ENCODE results near the gene LRP1B.
"Not testable (repeated sequence)": the region's sequence is repeated elsewhere in the genome, so short reads cannot be mapped to it uniquely, and the experiment has no call there.

LRP1B gene

GRCh38 chr2:140355511-140356090 is 1775.2 kb downstream of the LRP1B start:
- no peak overlapping the region for H3K4me3 ChIP-seq (ENCODE audit: low read depth, low read length)
- DNase-seq (ENCODE audit: low read depth): no peak

DNA sequence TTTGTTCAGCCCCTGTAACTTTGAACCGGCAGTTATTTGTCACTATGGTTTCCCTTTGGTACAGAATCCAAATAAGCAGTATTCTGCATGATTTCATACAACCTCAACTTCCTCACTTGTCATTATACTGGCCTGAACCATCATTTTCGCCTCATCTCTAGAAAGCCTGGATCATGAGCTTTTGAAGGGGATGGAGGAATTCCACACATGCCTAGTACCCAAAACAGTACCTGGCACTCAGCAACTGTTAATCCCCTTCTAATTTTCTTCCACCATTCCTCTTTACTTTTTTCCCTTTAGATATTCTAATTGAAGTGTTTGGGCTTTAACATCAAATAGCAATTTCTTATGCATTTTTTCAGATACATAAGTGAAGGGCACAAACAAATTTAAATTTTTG is 1776.3 kb downstream of the LRP1B start:
- H3K4me3 ChIP-seq (ENCODE audit: low read depth, low read length): no peak overlapping the region
- no peak for DNase-seq (ENCODE audit: low read depth)

- no peak overlapping the region for H3K4me3 ChIP-seq (ENCODE audit: low read depth, low read length)
- DNase-seq (ENCODE audit: low read depth): peak; percentile 79
Measured at GRCh38 chr2:140353541-140353940, 1777.3 kb downstream of the LRP1B start.

DNA sequence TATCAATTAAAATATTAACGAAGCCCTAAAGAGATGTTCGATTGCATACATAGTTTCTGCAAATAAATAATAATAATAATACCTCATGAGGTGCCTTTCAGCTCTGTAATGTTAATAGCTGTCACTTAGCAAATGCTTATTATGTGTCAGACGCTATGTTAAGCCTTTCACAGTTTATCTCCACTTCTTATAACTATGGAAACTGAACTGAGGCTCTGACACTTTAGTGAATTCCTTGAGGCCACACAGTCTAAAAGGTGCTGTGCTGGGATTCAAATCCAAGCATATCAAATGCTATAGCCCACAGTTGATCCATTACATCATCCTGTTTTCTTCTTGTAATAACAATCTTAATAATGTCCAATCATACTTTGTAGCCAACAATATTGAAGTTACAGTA is 1779.1 kb downstream of the LRP1B start:
- no peak overlapping the region for H3K4me3 ChIP-seq (ENCODE audit: low read depth, low read length)
- no peak for DNase-seq (ENCODE audit: low read depth)

DNA sequence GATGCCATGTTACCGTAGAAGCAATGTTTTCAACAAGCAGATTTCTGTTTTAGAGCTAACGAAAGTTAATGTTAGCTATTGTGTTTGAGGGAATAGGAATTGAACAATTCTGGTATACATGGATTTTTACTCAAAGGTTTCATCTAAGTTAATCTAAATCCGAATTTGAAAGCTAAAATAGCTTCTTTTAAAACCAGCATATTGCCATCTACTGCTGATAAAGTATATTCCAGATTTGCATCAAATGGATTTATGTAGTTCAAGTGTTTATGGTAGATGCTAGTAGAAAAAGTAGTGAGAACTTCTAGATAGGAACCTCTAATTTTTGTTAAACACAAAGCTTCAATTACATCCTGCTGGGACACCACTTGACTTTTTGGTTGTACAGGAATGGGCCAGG is 1781.1 kb downstream of the LRP1B start:
- DNase-seq (ENCODE audit: low read depth): no peak
- no peak overlapping the region for H3K4me3 ChIP-seq (ENCODE audit: low read depth, low read length)

- DNase-seq (ENCODE audit: low read depth): no peak
- H3K4me3 ChIP-seq (ENCODE audit: low read depth, low read length): no peak overlapping the region
Measured at GRCh38 chr2:140348826-140349225, 1782.0 kb downstream of the LRP1B start.

GRCh38 chr2:140344838-140345237 is 1786.0 kb downstream of the LRP1B start:
- peak; percentile 78 for DNase-seq (ENCODE audit: low read depth)
- no peak overlapping the region for H3K4me3 ChIP-seq (ENCODE audit: low read depth, low read length)

DNA sequence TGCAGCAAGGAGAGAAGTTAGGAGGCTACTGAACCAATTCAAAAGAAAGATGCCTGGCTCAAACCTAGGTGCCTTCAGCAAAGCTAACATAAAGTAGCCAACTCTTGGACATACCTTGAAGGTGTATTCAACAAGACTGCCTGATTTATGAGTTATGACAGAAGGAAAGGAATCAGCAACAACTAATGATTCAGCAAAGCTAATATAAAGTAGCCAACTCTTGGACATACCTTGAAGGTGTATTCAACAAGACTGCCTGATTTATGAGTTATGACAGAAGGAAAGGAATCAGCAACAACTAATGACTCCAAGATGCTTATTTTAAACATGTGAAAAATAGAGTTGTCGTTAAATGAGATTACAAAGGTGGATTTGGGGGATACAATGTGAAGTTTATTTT is 1786.5 kb downstream of the LRP1B start:
- H3K4me3 ChIP-seq (ENCODE audit: low read depth, low read length); DNase-seq (ENCODE audit: low read depth): not testable (repeated sequence)

GRCh38 chr2:140338795-140339194 is 1792.0 kb downstream of the LRP1B start:
- DNase-seq (ENCODE audit: low read depth): no peak
- H3K4me3 ChIP-seq (ENCODE audit: low read depth, low read length): no peak overlapping the region

DNA sequence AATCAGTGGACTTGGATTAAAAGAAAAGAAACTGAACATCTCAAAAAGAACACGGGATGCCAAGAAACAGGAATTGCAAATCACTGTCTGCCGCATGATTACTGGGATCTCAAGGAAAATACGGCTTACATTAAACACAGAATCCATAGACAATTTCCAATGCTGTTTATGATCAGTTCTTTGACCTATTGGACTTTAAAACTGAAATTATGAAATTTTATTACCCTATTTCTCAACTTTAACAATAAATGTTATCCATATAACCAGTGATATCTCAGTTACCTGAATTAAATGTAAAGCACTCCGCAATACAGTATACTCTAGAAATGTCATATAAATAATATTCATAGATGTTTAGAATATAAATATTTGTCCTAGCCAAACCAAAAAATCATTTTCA is 1793.8 kb downstream of the LRP1B start:
- no peak for DNase-seq (ENCODE audit: low read depth)
- H3K4me3 ChIP-seq (ENCODE audit: low read depth, low read length): no peak overlapping the region

DNA sequence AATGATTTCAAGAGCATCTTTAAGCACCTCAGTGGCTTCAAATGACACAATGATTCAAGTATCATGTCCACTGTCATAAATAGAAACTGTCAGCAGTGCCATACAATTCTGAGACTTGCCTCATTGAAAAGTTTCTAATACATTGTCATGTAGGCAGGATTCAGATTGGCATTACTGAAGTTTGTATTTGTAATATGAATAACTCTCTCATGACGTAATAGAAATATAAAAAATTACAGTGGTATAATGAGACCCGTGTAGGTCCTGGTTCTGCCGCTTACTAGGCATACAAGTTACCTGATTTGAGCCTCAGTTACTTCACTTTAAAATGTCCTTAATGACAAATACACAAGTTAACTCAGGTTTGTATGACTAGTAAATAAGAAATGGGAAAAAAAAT is 1814.5 kb downstream of the LRP1B start:
- no peak overlapping the region for H3K4me3 ChIP-seq (ENCODE audit: low read depth, low read length)
- no peak for DNase-seq (ENCODE audit: low read depth)

- DNase-seq (ENCODE audit: low read depth): no peak
- no peak overlapping the region for H3K4me3 ChIP-seq (ENCODE audit: low read depth, low read length)
Measured at GRCh38 chr2:140311905-140312304, 1818.9 kb downstream of the LRP1B start.

- H3K4me3 ChIP-seq (ENCODE audit: low read depth, low read length): no peak overlapping the region
- no peak for DNase-seq (ENCODE audit: low read depth)
Measured at GRCh38 chr2:140308706-140309105, 1822.1 kb downstream of the LRP1B start.

DNA sequence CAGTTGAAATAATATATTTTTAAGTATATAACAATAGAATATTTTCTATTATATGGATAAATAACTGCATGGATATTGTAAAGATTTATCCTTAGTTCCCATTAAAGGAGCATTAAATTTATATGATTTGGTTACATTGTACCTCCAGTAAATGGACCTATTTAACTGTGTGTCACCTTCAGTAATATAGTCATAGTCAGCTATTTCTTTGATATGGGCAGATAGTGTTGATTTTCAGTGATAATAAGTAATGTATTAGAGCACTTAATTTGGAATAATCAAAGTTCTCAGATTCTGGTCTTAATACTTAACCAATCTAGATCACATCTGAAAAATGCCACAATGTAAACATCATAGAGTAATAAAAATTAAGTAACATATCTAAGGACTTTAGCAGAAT is 1823.3 kb downstream of the LRP1B start:
- DNase-seq (ENCODE audit: low read depth): no peak
- H3K4me3 ChIP-seq (ENCODE audit: low read depth, low read length): no peak overlapping the region

DNA sequence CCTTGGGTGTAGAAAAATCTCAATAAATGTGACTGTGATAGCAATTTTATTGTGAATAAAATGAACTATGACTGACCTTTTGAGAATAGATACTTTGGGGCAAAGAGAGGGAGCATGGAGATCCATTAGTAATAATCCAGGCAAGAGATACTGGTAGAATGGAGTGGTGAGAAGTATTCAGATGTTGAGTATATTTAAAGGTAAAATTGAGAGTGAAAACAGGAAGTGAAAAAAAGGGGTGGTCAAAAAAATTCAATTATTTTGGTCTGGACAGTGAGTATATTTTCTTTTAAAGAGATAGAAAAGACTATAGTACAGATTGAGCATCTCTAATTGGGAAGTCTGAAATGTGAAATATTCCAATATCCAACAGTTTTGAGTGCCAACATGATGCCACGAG is 1835.0 kb downstream of the LRP1B start:
- H3K4me3 ChIP-seq (ENCODE audit: low read depth, low read length): no peak overlapping the region
- no peak for DNase-seq (ENCODE audit: low read depth)

GRCh38 chr2:140288726-140289125 is 1842.1 kb downstream of the LRP1B start:
- no peak for DNase-seq (ENCODE audit: low read depth)
- no peak overlapping the region for H3K4me3 ChIP-seq (ENCODE audit: low read depth, low read length)

DNA sequence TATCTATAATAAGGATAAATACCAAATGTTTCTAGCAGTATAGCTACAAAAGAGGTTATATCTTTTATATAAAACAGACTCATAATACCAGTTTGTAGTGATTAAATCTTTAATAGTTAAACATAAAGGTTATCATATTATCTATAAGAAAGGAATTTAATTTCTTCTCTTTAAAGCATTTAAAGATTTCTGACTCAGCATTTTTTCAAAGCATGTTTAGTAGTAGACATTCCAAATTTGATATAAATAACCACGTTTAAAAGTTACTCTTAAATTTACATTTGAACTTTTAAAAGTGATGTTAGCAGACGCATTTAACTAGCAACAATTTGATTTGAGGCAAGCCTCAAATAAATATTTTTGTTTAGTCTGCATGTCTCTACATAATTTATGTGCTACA is 1842.6 kb downstream of the LRP1B start:
- no peak for DNase-seq (ENCODE audit: low read depth)
- H3K4me3 ChIP-seq (ENCODE audit: low read depth, low read length): no peak overlapping the region

- no peak for DNase-seq (ENCODE audit: low read depth)
- H3K4me3 ChIP-seq (ENCODE audit: low read depth, low read length): no peak overlapping the region
Measured at GRCh38 chr2:140286377-140286776, 1844.4 kb downstream of the LRP1B start.

DNA sequence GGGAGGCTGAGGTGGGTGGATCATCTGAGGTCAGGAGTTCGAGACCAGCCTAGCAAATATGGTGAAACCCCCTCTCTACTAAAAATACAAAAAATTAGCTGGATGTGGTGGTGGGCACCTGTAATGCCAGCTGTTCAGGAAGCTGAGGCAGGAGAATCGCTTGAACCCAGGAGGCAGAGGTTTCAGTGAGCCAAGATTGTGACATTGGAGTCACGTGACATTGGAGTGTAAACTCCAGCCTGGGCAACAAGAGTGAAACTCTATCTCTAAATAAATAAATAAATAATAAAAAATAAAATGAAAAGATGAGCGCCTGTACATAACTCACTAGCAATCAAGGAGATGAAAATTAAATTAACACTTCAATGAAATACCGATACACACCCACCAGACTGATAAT is 1853.5 kb downstream of the LRP1B start:
- H3K4me3 ChIP-seq (ENCODE audit: low read depth, low read length); DNase-seq (ENCODE audit: low read depth): not testable (repeated sequence)

- no peak for DNase-seq (ENCODE audit: low read depth)
- no peak overlapping the region for H3K4me3 ChIP-seq (ENCODE audit: low read depth, low read length)
Measured at GRCh38 chr2:140276661-140277060, 1854.2 kb downstream of the LRP1B start.

DNA sequence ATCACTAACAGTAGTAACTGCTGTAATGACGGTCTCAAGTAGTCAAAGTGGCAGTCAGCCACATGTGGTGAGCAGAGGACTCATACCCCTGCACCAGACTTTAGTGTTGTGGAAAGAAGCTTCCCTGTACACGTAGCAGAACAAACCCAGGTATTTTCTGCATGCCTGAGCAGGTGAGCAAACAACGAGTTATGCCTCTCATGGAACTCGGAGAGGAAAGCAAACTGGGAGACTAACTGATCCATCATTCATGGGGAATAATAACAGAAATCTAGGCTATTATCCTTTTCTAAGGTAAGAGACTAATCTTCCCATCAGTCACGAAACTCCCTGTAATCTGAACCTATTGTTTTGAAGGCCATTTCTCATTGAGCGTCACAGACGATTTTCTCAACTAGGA is 1855.4 kb downstream of the LRP1B start:
- no peak overlapping the region for H3K4me3 ChIP-seq (ENCODE audit: low read depth, low read length)
- no peak for DNase-seq (ENCODE audit: low read depth)

GRCh38 chr2:140274891-140275290 is 1855.9 kb downstream of the LRP1B start:
- DNase-seq (ENCODE audit: low read depth): no peak
- no peak overlapping the region for H3K4me3 ChIP-seq (ENCODE audit: low read depth, low read length)
